ENCODE data around the gene MGAT3.
"Not testable (repeated sequence)": the region's sequence is repeated elsewhere in the genome, so short reads cannot be mapped to it uniquely, and the experiment has no call there.

MGAT3 gene

DNA sequence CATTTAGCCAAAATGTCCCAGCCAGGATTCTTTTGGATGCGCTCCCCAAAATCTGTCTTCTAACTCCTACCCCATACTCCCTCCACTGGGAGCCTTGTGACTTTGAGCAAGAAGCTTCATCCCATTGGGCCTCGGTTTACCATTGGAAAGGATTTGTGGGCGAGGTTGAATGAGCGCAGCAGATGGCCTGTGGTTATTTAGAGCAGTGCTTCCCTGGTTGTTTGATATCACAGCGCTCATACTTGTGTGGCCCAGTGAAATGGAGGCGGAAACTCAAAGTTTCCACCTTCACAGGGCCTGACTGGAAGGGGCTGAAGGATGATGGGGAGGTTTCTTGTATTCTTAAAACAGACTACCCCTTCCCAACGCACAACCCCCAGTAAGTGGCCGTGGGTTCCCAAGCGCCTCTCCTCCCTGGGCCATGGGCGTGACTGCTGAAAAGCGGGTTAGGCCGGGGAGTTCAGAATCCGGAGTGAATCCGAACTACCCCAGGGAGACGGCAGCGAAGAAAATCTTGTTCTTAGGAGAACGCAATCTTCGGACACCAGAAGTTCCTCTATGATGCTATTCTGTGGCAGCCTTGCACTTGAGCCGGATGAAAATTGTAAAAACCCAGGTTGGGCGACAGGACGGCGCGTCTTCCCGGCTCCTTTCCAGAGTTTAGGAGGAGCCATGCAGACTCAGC is 62.3 kb downstream of the MGAT3 start:
- DNase-seq = no peak

DNA sequence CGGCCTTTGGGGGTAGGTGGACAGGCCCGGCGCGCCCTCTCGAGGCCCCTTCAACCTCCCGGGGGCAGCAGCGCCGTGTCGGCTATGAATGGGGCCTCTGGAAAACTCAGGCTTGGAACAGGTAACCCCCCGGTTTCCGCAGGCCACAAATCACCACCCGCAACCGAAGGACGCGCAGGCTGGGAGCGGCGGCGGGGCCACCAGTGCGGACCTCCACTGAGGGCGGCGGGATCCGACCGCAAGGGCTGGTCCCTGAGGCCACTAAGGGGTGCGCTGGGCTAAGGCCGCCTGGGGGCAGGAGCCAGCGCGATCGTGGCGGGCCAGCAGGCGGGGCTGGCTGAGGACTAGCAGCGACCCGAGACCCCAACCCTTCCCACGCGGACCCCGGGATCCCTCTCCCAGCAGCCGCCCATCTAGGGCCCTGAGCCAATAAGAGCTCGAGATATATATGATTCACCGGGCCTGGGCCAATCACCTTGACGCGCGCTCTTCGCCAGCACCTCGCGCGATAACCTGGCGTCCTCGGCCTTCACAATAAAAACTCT is 62.9 kb downstream of the MGAT3 start:
- DNase-seq = peak; percentile 93

DNA sequence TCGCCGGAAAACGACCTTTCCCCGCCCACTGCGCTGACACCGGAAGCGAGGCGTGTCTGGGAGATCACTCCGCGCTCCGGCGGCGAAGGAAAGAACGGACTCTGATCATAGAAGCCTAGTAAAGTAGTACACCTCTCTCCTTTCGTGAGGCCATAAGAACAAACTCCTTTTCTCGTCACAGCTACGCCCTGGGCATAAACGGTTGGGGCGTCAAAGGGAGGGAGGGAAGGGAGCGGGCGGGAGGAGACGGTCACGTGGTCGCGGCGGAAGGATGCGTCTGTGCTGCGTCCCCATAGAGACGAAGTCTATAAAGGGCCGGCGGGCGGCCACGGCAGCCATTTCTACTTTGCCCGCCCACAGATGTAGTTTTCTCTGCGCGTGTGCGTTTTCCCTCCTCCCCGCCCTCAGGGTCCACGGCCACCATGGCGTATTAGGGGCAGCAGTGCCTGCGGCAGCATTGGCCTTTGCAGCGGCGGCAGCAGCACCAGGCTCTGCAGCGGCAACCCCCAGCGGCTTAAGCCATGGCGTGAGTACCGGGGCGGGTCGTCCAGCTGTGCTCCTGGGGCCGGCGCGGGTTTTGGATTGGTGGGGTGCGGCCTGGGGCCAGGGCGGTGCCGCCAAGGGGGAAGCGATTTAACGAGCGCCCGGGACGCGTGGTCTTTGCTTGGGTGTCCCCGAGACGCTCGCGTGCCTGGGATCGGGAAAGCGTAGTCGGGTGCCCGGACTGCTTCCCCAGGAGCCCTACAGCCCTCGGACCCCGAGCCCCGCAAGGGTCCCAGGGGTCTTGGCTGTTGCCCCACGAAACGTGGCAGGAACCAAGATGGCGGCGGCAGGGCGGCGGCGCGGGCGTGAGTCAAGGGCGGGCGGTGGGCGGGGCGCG is 63.7 kb downstream of the MGAT3 start, which contains the start of gene ATF4:
TSS of gene ATF4 (plus strand) at position 337 of the 880 bp plus-strand sequence. CDS start 884 bp downstream, outside the sequence.
- DNase-seq = no peak

DNA sequence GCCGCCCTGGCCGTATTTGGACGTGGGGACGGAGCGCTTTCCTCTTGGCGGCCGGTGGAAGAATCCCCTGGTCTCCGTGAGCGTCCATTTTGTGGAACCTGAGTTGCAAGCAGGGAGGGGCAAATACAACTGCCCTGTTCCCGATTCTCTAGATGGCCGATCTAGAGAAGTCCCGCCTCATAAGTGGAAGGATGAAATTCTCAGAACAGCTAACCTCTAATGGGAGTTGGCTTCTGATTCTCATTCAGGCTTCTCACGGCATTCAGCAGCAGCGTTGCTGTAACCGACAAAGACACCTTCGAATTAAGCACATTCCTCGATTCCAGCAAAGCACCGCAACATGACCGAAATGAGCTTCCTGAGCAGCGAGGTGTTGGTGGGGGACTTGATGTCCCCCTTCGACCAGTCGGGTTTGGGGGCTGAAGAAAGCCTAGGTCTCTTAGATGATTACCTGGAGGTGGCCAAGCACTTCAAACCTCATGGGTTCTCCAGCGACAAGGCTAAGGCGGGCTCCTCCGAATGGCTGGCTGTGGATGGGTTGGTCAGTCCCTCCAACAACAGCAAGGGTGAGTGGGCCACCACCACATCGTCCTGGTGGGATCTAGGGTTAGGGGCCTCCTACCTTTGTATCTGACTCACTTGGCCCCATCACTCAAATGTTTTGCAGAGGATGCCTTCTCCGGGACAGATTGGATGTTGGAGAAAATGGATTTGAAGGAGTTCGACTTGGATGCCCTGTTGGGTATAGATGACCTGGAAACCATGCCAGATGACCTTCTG is 64.5 kb downstream of the MGAT3 start:
- not testable (repeated sequence) for DNase-seq

DNA sequence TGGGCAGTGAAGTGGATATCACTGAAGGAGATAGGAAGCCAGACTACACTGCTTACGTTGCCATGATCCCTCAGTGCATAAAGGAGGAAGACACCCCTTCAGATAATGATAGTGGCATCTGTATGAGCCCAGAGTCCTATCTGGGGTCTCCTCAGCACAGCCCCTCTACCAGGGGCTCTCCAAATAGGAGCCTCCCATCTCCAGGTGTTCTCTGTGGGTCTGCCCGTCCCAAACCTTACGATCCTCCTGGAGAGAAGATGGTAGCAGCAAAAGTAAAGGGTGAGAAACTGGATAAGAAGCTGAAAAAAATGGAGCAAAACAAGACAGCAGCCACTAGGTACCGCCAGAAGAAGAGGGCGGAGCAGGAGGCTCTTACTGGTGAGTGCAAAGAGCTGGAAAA is 65.3 kb downstream of the MGAT3 start:
- not testable (repeated sequence) for DNase-seq

DNA sequence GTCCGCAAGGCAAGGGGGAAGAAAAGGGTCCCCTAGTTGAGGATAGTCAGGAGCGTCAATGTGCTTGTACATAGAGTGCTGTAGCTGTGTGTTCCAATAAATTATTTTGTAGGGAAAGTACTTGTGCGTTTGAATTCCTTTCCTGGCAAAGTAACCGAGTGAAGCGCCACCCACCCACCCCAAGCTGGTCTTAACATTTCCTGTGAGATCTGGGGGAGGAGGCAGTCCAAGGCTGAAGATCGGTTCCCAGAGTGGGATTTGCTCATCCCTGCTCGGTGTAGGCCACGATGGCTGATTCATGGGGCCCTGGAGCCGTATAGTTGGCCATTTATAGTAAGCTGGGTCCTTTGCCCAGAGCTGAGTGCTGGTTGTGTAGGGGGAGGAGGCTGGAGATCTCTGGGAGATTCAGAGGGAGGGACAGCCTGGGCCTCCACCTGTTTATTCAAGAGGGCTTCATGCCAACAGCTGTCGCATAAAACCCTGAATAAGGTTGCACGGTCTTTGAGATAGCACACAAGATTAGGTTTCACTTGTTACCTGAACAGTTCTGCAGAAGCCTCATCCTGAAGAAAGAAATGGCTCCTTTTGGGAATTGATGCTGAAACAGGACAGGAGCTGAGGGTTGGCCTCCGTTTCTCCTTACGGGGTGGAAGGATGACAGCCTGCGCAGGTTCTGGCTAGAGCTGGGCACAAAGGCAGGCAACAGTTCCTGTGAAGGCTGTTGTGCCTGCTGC is 65.9 kb downstream of the MGAT3 start:
- no peak for DNase-seq

DNA sequence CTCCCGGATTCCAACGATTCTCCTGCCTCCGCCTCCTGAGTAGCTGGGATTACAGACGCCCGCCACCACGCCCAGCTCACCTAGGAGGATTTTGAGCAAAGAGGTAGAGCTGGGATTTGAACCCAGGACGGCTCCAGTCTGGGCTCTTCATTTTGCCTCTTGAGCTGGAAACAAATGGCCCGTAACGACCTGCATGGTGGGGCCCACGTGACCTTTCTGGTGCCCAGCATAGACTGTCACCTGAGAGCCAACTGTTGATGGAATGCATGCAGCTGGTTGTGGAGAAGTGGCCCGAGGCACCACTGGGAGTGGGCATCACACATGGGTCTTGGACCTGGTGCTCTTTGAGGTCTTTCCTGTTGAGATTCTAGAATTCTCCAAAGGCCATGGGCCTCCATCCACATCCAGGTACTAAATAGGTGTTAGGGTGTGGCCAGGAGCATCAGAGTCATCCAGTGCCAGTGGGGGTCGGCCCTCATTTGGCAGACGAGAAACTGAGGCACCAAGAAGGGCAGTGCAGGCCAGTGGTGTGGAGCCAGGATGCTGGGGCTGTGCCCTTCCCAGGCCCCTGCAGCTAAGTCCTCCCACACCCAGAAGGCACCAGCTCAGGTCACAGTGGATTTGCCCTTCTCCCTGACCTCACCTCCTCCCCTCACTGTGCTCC is 67.4 kb downstream of the MGAT3 start:
- DNase-seq = no peak

DNA sequence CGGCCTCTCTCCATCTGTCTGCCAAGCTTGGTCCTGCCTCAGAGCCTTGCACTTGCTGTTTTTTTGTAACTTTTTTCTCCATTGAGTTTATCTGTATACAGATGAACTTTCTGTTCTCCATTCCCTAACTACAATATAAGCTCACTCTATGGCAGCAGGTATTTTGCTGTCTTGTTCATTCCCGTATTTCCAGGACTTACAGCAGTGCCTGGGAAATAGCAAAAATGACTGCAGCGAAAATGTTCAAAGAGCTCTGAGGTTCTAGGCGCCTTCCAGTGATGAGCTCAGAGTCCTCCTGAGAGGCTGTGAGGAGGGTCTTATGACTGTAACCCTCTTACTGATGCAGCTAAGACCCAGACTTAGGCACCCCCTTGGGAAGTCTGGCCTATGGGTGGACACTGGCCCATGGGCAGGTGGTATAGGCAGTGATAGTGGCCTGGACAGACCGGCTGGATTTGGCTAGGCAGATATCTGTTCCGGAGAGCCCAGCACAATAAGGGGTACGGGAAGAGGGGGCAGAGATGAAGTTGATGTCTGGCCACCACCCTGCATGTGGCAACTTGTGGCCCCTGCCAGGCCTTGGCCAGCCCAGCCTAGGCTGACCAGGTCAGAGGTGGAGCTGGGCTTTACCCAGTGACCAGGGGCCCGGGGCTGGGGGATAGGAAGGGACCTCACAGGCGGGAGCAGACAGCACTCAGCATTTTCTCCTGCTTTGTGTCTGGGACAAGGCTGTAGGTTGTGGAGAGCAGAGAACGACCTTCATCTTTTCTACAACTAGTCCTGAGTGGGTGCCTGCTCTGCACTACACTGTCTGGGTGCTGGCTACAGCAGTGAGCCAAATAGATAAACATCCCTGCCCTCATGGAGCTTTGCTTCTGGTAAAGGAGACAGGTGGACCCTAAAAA is 68.2 kb downstream of the MGAT3 start:
- no peak for DNase-seq

DNA sequence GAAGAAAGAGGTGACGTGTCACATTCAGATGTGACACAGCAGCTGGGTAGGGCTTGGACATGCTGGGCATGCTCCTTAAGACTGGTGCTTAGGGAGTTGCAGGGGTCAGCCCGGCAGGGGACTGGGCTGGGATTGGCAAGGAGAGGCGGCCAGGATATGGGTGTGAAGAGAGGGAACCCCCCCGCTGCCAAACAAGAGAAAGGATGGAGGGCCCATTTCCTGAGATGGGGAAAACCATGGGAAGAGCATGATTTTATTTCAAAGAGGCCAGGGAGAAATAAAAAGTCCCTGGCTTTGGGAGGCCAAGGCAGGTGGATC is 68.8 kb downstream of the MGAT3 start:
- no peak for DNase-seq

DNA sequence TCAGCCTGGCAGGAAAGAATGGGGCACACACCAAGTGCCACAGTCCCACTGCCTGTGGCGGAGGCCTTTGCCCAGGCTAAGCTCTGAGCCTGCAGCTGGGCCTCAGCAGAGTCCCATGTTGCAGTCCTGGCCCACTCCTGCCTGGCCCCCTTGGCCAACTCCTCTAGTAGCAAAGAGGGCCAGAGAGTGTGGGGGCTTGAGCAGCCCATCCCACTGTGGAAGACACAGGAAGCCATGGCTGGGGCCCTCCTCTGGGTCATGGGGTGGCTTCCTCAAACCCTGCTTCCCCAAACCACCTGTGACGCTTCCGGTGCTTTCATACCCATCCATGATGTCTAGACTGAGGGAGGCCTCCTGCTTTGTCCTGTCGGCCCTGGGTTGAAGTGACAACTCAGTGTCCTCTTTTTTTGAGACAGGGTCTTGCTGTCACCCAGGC is 69.9 kb downstream of the MGAT3 start:
- DNase-seq = no peak

DNA sequence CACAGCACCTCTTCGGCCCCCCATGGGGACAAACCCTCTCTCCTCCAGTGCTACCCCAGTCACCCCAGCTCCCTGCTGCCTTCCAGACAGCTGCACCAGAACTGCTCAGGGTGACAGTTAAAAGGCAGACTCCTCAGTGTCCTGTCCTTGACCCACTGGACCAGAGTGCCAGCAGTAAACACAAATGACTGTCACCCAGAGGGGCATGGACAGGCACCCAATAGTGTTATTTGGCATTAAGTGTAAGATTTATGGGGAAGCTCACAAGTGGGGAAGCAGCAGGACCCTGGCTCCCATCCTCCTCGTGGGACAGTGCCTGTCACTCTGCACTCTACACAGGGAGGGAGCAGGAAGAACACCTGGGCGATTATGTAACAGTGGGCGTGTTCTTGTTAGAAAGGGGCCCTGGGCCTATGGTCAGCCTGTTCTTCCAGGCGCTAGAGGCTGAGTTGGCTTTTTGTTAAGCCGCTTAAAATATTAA is 70.7 kb downstream of the MGAT3 start:
- no peak for DNase-seq

DNA sequence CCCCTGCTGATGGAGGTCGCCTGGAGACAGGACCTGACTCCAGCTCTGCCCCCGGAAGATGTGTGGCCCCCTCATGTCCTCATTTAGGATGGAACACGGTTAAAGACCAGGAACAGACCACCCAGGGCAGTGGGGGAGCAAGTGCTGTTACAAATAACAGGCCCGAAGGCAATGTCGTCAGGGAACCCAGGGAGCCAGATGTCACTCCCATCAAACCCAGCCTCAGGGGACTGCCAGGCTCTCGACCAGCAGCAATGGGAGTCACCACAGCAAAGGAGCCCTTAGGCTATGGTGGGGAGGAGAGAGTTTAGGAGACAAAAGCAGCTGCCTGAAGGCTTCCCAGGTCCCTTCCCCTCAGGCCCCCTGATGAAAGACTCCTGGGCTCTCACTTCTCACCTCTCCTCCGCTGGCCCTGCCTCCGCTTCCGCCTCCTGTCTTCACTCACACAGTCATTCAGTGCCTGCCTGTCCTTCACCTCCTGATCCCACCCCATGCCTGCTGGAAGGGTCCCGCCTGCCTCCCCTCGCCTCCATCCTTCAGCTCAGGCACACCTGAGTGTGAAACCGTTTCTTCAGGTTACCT is 71.4 kb downstream of the MGAT3 start:
- DNase-seq = no peak

DNA sequence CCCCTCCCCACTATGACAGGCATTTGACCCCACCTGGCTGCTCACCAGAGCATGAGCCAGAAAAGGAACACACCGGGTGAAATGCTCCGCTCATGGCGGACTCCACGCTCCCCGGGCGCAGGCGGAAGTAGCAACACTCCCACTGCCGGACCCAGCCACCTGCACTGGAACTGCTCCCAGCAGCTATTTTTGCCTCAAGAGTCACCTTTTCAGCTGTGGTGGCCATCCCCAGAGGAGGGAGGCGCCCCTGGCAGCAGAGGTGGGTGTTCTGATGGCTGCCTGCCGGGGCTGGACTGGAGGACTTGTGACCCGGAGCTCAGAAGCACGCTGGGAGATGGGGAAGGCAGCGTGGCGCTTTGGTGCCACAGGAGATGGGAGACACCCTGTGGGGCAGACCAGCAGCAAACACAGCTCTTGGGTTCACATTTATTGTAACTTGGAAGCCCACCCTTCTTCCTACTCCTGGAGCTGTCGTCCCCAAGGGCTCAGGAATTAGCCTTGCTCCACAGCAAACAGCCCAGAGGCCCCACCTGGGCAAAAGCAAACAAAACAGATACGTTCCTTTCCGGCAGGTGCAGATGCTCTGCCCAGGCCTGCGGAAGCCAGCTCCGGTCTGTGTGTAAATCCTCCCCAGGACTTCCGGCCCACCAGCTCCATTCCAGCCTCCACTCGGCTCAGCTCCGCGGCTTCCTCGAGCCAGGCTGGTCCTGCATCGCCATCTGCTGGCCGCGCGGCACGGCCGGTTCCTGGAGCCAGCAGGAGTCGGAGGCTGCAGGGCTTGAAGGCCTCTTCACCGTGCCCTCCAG is 72.1 kb downstream of the MGAT3 start:
- DNase-seq = peak; percentile 71

DNA sequence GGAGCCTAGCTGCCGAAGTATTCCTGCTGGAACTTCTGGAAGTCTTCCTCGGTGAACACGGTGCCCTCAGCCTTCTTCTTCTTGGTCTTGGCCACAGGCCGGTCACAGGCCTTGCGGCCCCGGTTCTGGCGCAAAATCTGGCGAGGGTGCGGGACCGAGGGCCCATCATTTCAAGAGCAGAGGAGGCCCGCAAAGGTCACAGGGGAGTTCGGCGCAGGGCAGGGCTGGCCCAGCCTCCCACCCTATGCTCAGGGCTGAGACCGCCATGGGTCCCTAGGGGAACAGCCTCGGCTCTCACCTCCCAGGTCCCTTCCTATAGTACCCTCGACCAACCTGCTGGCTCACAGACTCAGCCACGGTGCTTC is 72.7 kb downstream of the MGAT3 start:
- DNase-seq = no peak

DNA sequence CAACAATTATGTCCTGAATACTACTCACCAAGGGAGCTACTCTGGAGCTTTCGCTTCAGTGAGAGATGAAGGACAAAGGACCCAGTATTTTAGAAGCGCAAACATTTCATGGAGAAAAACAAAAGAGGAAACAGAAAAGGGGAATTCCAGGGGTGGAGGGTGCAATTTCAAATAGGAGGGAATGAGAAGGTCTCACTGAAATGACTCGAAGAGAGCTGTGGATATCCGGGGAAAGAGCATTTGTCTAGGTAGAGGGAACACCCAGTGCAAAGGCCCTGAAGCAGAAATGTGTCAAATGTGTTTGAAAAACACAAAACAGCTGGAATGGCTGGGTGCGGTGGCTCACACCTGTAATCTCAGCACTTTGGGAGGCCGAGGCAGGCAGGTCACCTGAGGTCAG is 73.3 kb downstream of the MGAT3 start:
- no peak for DNase-seq

DNA sequence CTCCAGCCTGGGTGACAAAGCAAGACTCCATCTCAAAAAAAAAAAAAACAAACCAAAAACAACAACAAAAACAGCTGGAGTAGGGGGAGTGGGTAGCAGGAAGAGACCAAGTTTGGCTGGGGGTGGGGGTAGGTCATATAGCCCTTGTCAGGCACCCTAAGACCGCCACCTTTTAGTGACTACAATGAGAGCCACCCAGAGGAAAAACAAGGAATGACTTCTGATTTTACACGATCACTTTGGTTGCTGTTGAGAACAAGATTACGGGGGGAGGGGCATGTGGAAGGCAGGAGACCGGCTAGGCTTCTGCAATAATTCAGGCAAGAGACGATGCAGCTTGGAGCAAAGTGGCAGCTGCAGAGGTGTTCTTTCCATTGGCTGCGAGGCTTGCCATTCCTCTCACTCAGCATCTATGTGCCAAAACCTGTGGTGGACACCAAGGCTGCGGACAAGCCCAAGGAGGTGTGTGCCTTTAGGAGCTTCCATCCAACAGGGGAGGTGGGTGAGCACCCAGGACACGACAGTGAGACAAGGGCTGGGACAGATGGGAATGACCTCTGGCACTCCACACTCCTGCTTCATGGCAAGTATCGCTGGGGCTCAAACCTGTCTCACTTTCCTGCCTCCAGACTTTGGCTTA is 74.0 kb downstream of the MGAT3 start:
- DNase-seq = no peak

DNA sequence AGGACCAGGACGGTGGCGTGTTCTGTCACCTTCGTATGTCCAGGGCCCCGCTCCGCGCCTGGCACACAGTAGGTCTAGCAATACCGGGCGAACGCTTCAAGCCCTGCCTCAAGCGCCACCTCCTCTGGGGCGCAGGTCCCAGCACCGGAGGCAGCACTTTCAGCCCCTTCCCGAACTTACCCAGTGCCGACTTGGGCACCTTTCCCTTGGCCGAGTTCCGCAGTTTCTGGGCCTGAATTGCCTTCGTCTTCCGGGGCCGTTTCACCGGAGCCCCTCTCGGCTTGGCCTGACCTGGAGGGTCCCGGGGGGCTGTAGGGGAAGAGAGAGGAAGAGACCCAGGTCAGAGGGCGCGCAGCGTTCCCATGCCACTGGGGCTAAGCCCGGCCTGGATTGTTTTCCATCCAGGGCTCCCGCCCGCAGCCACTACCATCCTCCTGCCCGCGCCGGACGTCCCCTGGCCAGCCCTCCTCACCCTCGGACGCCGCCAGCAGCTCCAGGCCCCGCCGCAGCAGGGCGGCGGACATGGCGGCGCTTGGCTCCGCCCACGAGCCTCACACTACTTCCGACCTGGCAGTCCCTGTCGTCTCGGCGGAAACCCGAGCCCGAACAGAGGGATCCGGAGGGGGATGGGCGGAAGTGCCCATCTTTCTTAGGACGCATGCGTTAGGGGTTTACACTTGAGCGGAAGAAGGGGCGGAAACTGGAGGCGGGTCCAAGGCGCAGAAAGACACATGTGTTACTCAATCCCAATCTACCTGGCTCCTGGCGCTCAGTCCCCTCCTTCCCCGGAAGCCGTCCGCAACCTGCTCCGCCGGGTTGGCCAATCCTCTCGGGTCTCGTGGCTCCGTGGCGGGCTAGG is 75.6 kb downstream of the MGAT3 start, which contains the start of gene RPS19BP1:
TSS of gene RPS19BP1 (minus strand) at position 534 of the 859 bp plus-strand sequence. CDS start at position 524, 10 bp downstream.
- DNase-seq = peak; percentile 81

DNA sequence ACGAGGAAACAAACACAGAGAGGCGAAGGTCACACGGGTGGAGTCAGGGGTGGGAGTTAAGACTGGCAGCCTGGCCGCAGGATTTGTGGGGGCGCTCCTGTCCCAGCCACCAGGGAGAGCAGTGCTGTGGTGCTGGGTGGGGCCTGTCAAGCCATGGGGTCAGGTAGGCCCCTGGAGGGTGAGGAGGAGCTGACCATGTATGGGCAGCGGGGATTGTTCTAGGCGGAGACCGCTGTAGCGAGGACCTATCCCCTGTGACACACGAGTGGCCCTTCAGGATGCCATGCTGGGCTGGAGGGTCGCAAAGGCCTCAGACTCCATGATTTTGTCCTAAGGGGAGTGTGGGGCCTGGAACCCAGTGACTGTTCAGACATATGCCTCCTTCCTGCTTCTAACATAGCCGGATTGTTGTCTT is 77.3 kb downstream of the MGAT3 start:
- DNase-seq = no peak

All from 8988T (cell line).